ENCODE measurements around the gene AGAP3. TPM values are rescaled to one million over a fixed set of nuclear protein-coding genes. Genes with fewer than 3 reads are reported as not detected.

The AGAP3 gene
- total and polyA plus RNA-seq, 5 donors from 2014 or later = 1.9 to 24.7 (median 3.0) TPM

DNA sequence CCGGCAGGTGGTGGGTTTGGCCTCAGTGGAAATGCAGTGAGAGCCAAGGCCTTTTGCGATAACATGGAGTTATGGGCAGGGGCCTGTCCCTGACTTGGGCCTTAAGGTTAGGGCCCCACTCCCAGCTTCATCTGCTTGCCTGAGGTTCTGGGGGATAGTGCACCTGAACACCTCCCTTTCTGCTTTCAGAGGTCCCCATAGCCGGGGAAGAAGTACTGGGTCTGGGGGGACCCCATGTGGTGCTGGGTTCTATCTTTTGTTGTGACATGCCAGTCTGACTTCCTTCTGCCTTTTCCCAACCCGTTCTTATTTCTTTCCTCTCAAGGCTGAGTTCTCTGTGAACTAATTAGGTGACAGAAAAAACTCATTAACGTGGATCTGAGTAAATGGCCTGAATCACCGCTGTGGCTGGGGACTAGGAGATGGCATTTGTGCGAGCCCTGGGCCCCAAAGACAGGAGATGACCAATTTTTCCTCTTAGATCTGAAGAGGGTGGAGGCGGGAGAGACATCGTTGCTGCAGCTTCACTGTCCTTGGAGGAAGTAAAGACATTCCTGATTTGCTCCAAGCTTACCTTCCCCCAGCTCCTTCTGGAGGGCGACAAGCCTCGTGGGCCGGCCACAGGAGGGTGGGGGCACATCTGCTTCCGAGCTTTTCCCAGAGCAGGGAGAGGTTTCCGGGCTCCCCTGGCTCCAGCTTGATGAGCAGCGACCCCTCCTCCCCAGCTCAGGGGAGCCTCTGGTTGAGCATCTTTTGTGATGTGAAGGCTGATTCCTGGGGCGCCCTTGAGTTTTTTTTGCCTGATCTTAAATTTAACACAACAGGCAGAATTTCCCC lies 2.0 kb downstream of the AGAP3 start:
- no peaks in the 10 kb centered on the region for H3K9me3 ChIP-seq (ENCODE audit: control insufficient read depth in 2 of 2, low read length in 2 of 2)
- H3K4me3 Mint-ChIP-seq = peak overlapping the region; percentile 43 to 75 (median 59)
- peaks cover 36% of the 10 kb centered on the region for H3K27me3 Mint-ChIP-seq
- H3K4me1 Mint-ChIP-seq = peaks cover 4 to 53% (median 17%) of the 10 kb centered on the region in 4 donors
- ATAC-seq (ENCODE audit: low read depth in 2 of 2) (no peak), DNase-seq (no peak)
- H3K36me3 ChIP-seq (ENCODE audit: control insufficient read depth, insufficient read depth, low read length) = no peaks in the 10 kb centered on the region
- no peaks in the 10 kb centered on the region for H3K36me3 Mint-ChIP-seq
- peaks cover 28% of the 10 kb centered on the region for H3K4me1 ChIP-seq (ENCODE audit: control insufficient read depth, insufficient read depth, low read length, poor library complexity, severe bottlenecking)
- H3K9me3 Mint-ChIP-seq = peaks cover 0 to 3% (median 0%) of the 10 kb centered on the region in 7 donors
- peaks cover 10% of the 10 kb centered on the region for H3K27me3 ChIP-seq (ENCODE audit: control insufficient read depth, insufficient read depth, low read length)
- no peak overlapping the region for H3K27ac ChIP-seq (ENCODE audit: insufficient read depth, low read length, poor library complexity, severe bottlenecking)
- H3K27ac Mint-ChIP-seq = peak overlapping the region in 1 of 3 donors; percentile 71
- peak overlapping the region; percentile 7 for H3K4me3 ChIP-seq (ENCODE audit: low read depth, low read length)

DNA sequence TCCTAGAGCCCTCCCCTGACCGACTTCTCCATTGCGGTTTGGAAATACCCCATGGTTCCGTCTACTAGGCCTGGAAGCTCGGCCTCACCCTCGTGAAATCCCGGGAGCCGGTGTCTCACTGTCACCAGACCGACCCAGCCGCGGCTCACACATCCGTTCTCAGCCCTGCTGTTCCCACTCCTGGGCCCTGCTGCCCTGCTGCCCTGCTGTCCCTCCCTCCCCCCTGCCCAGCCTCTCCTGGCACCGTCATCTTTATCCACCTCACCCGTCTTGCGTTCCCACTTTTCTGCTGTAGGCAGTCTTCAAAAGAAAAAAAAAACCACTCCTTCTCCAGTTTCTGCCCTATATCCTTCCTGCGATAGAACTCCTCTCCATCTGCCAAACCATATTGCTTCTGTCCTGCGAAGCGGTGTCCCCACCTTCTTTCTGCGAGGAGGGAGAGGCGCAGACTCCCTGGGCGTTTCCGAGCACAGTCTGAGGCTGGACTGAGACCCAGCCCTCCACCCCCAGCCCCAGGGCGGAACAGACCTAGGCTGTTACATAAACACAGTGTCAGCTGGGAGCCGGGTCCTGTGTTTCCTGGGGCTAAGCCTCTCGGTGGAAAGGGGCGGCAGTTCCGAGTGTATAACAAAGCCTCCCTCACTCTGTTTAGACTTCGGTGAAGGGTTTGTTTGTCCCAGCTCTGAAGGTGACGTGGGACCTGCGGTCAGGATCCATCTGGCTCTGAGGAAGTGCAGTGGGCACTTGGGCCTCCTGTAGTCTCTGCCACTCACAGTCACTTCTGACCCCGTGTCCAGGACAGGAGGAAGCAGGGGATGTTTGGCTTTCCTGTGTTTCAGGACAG lies 2.8 kb downstream of the AGAP3 start:
- H3K36me3 Mint-ChIP-seq = no peaks in the 10 kb centered on the region
- H3K9me3 Mint-ChIP-seq = peaks cover 0 to 3% (median 0%) of the 10 kb centered on the region in 7 donors
- peak overlapping the region; percentile 61 to 88 (median 84) for H3K4me3 Mint-ChIP-seq
- DNase-seq (no peak), ATAC-seq (ENCODE audit: low read depth in 2 of 2) (peak in 1 of 2 donors; percentile 25)
- peaks cover 10% of the 10 kb centered on the region for H3K27me3 ChIP-seq (ENCODE audit: control insufficient read depth, insufficient read depth, low read length)
- H3K27ac ChIP-seq (ENCODE audit: insufficient read depth, low read length, poor library complexity, severe bottlenecking) = no peak overlapping the region
- peak overlapping the region in 1 of 3 donors; percentile 72 for H3K27ac Mint-ChIP-seq
- H3K27me3 Mint-ChIP-seq = peaks cover 41% of the 10 kb centered on the region
- H3K36me3 ChIP-seq (ENCODE audit: control insufficient read depth, insufficient read depth, low read length) = no peaks in the 10 kb centered on the region
- peaks cover 4 to 47% (median 14%) of the 10 kb centered on the region in 4 donors for H3K4me1 Mint-ChIP-seq
- no peaks in the 10 kb centered on the region for H3K9me3 ChIP-seq (ENCODE audit: control insufficient read depth in 2 of 2, low read length in 2 of 2)
- peaks cover 21% of the 10 kb centered on the region for H3K4me1 ChIP-seq (ENCODE audit: control insufficient read depth, insufficient read depth, low read length, poor library complexity, severe bottlenecking)
- no peak overlapping the region for H3K4me3 ChIP-seq (ENCODE audit: low read depth, low read length)

DNA sequence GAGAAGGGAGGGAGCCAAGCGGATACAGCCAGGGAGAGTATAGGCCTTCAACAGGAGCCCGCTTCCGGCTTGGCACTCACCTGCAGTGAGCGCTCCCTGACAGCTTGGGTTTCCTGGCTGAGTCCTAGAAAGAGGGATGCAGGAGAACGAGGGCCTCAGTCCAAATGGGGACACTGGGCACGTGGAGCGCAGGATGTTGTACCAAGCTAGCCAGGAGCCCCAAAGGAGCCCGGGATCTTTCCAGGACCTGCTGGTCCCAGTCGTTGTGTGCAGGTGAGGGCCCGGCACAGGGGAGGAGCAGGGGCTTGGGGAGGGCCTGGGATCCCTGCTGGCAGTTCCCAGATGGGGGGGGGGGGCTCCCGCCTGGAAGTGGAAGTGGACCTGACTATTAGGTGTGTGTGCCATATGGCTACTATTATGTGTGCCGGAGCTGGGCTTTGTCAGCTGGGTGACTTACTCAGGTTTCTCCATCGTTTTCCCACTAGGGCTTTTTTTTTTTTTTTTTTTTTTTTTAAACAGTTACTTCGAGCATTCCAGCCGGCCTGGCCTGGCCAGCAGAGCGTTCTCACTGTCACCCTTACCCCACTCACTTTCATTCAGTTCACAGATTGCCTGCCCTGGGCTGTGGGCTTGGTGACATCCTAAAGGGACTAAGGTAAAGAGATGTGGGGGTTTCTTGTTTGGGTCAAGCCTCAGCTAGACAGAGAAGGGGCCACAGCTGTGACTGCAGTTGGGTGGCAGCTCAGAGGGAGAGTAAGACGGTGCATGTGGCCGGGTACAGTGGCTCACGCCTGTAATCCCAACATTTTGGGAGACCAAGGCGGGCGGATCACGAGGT lies 3.8 kb downstream of the AGAP3 start:
- Histone ChIP-seq H3K4me1 (ENCODE audit: control insufficient read depth, insufficient read depth, low read length, poor library complexity, severe bottlenecking) (peaks cover 21% of the 10 kb centered on the region), H3K36me3 (ENCODE audit: control insufficient read depth, insufficient read depth, low read length) (no peaks in the 10 kb centered on the region), H3K4me3 (ENCODE audit: low read depth, low read length) (no peak overlapping the region), H3K27ac (ENCODE audit: insufficient read depth, low read length, poor library complexity, severe bottlenecking) (no peak overlapping the region), H3K27me3 (ENCODE audit: control insufficient read depth, insufficient read depth, low read length) (peaks cover 2% of the 10 kb centered on the region), H3K9me3 (ENCODE audit: control insufficient read depth in 2 of 2, low read length in 2 of 2) (no peaks in the 10 kb centered on the region)
- Mint-ChIP-seq H3K4me3 (peak overlapping the region in 1 of 4 donors; percentile 79), H3K9me3 (peaks cover 0 to 2% (median 0%) of the 10 kb centered on the region in 7 donors), H3K27me3 (peaks cover 36% of the 10 kb centered on the region), H3K27ac (no peak overlapping the region), H3K4me1 (peaks cover 0 to 42% (median 8%) of the 10 kb centered on the region in 4 donors), H3K36me3 (no peaks in the 10 kb centered on the region)
- ATAC-seq (ENCODE audit: low read depth in 2 of 2) = no peak
- DNase-seq = no peak

DNA sequence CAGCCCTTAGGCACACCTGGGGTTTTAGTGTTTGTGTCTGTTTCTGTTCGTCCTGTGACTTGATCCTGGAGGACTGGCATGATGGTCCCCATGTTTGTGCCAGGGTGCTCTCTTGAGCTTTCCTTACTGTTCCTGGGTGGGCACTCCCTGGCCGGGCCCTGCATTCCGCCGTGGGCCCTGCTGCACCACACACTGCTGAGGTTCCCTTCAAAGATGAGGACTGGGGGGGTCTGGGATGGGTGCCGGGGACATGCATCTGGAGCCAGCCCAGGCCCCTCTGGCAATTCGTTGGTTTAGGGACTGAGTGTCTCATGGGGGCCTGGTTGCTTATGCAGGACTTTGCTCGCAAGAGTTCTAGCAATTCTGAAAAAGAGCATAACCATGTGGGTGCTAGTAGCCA lies 4.7 kb downstream of the AGAP3 start:
- no peaks in the 10 kb centered on the region for H3K27me3 ChIP-seq (ENCODE audit: control insufficient read depth, insufficient read depth, low read length)
- H3K4me3 Mint-ChIP-seq = peak overlapping the region in 1 of 4 donors; percentile 71
- no peak overlapping the region for H3K27ac ChIP-seq (ENCODE audit: insufficient read depth, low read length, poor library complexity, severe bottlenecking)
- H3K9me3 Mint-ChIP-seq = peaks cover 0 to 2% (median 0%) of the 10 kb centered on the region in 7 donors
- no peak overlapping the region for H3K27ac Mint-ChIP-seq
- H3K27me3 Mint-ChIP-seq = peaks cover 28% of the 10 kb centered on the region
- ATAC-seq (ENCODE audit: low read depth in 2 of 2) (no peak), DNase-seq (no peak)
- no peaks in the 10 kb centered on the region for H3K9me3 ChIP-seq (ENCODE audit: control insufficient read depth in 2 of 2, low read length in 2 of 2)
- no peaks in the 10 kb centered on the region for H3K36me3 Mint-ChIP-seq
- no peaks in the 10 kb centered on the region for H3K36me3 ChIP-seq (ENCODE audit: control insufficient read depth, insufficient read depth, low read length)
- peaks cover 0 to 36% (median 5%) of the 10 kb centered on the region in 4 donors for H3K4me1 Mint-ChIP-seq
- H3K4me3 ChIP-seq (ENCODE audit: low read depth, low read length) = no peak overlapping the region
- peaks cover 16% of the 10 kb centered on the region for H3K4me1 ChIP-seq (ENCODE audit: control insufficient read depth, insufficient read depth, low read length, poor library complexity, severe bottlenecking)

DNA sequence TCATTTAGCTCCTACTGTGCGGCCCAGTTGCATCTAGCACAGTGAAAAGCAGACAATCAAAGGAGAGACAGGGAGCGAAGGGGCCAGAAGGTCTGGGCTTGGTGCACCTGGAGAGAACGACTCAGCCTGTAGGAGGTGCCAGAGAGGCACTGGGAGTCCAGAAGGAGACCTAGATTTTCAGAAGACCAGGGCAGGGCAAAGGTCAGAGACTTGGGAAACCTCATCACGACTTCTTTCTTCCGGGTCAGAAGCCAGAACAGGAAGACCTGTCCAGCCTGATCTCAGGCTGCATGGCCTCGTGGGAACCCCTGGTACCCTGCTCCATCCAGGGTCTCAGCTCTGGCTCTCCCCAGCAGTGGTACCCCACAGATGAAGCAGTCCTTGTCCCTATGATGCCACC lies 5.2 kb downstream of the AGAP3 start:
- no peak overlapping the region for H3K27ac ChIP-seq (ENCODE audit: insufficient read depth, low read length, poor library complexity, severe bottlenecking)
- Mint-ChIP-seq H3K27ac (no peak overlapping the region), H3K4me3 (no peak overlapping the region), H3K9me3 (peaks cover 0 to 2% (median 0%) of the 10 kb centered on the region in 7 donors), H3K27me3 (peaks cover 27% of the 10 kb centered on the region), H3K4me1 (peaks cover 0 to 36% (median 5%) of the 10 kb centered on the region in 4 donors), H3K36me3 (no peaks in the 10 kb centered on the region)
- DNase-seq (no peak), ATAC-seq (ENCODE audit: low read depth in 2 of 2) (no peak)
- no peaks in the 10 kb centered on the region for H3K9me3 ChIP-seq (ENCODE audit: control insufficient read depth in 2 of 2, low read length in 2 of 2)
- H3K27me3 ChIP-seq (ENCODE audit: control insufficient read depth, insufficient read depth, low read length) = no peaks in the 10 kb centered on the region
- no peak overlapping the region for H3K4me3 ChIP-seq (ENCODE audit: low read depth, low read length)
- peaks cover 15% of the 10 kb centered on the region for H3K4me1 ChIP-seq (ENCODE audit: control insufficient read depth, insufficient read depth, low read length, poor library complexity, severe bottlenecking)
- no peaks in the 10 kb centered on the region for H3K36me3 ChIP-seq (ENCODE audit: control insufficient read depth, insufficient read depth, low read length)

DNA sequence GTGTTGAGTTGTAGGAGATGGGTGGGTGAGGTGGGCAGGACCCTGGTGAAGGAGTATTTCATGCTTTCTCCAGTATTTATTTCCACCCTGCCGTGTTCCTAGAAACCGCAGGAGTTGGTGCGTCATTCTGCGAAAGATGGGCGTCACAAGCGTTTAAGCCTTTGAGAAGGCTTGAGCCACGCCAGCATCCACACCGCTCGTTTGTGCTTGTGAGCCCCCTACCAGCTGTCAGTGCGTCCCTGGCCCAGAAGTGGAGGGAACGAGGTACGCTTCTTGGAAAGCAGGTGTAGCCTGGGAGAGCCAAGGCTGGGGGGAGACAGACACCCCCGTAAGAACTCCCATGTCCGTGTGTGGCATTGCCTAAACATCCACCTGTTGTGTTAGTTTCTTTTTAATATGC lies 5.7 kb downstream of the AGAP3 start:
- Histone ChIP-seq H3K27me3 (ENCODE audit: control insufficient read depth, insufficient read depth, low read length) (no peaks in the 10 kb centered on the region), H3K4me3 (ENCODE audit: low read depth, low read length) (no peak overlapping the region), H3K27ac (ENCODE audit: insufficient read depth, low read length, poor library complexity, severe bottlenecking) (no peak overlapping the region), H3K9me3 (ENCODE audit: control insufficient read depth in 2 of 2, low read length in 2 of 2) (no peaks in the 10 kb centered on the region), H3K36me3 (ENCODE audit: control insufficient read depth, insufficient read depth, low read length) (no peaks in the 10 kb centered on the region), H3K4me1 (ENCODE audit: control insufficient read depth, insufficient read depth, low read length, poor library complexity, severe bottlenecking) (peaks cover 12% of the 10 kb centered on the region)
- Mint-ChIP-seq H3K27ac (no peak overlapping the region), H3K27me3 (peaks cover 27% of the 10 kb centered on the region), H3K9me3 (no peaks in the 10 kb centered on the region), H3K4me1 (peaks cover 0 to 36% (median 5%) of the 10 kb centered on the region in 4 donors), H3K36me3 (no peaks in the 10 kb centered on the region), H3K4me3 (no peak overlapping the region)
- ATAC-seq (ENCODE audit: low read depth in 2 of 2) (no peak), DNase-seq (no peak)

DNA sequence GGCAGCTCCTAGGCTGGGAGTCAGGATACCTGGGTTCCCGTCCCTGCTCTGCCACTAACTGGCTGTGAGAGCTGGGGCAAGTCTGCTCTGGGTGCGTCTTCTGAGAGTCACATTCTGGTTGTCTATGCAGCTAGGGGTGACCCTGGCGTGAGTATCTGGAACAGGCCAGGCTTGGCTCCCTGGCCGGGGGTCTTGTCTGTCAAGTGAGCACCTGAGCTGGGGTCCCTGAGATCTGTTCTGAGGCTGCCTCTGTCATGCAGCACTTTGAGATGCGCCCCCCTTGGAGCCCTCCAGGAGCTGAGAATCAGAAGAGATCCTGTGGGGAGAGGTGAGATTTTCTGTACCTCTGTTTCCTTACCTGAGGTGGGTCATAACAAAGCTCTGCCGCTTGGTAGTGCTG lies 7.5 kb downstream of the AGAP3 start:
- DNase-seq (no peak), ATAC-seq (ENCODE audit: low read depth in 2 of 2) (no peak)
- H3K9me3 Mint-ChIP-seq = no peaks in the 10 kb centered on the region
- H3K36me3 Mint-ChIP-seq = no peaks in the 10 kb centered on the region
- peak overlapping the region in 1 of 4 donors; percentile 73 for H3K4me3 Mint-ChIP-seq
- peaks cover 0 to 25% (median 5%) of the 10 kb centered on the region in 4 donors for H3K4me1 Mint-ChIP-seq
- Histone ChIP-seq H3K4me3 (ENCODE audit: low read depth, low read length) (no peak overlapping the region), H3K9me3 (ENCODE audit: control insufficient read depth in 2 of 2, low read length in 2 of 2) (no peaks in the 10 kb centered on the region), H3K27me3 (ENCODE audit: control insufficient read depth, insufficient read depth, low read length) (no peaks in the 10 kb centered on the region), H3K27ac (ENCODE audit: insufficient read depth, low read length, poor library complexity, severe bottlenecking) (no peak overlapping the region), H3K36me3 (ENCODE audit: control insufficient read depth, insufficient read depth, low read length) (no peaks in the 10 kb centered on the region), H3K4me1 (ENCODE audit: control insufficient read depth, insufficient read depth, low read length, poor library complexity, severe bottlenecking) (no peaks in the 10 kb centered on the region)
- peaks cover 20% of the 10 kb centered on the region for H3K27me3 Mint-ChIP-seq
- no peak overlapping the region for H3K27ac Mint-ChIP-seq
